ENCODE measurements around the gene MAJIN.

MAJIN gene

DNA sequence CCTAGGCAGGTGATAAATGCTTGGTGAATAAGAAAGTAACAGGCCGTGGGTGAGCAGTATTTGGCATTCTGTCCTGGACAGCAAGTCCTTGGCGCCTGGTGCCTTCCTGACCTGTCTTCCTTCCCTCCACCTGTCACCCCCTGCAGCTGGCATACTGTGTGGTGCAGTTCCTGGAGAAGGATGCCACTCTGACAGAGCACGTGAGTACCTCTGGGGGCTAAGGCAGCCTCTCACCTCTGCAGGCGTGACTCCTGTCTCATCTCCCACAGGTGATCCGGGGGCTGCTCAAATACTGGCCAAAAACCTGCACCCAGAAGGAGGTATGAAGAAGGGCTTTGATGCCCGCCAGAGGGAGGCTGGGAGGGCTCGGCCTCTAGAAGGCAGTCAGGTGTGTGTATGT is 40.6 kb downstream of the MAJIN start:
- DNase-seq: no peak

DNA sequence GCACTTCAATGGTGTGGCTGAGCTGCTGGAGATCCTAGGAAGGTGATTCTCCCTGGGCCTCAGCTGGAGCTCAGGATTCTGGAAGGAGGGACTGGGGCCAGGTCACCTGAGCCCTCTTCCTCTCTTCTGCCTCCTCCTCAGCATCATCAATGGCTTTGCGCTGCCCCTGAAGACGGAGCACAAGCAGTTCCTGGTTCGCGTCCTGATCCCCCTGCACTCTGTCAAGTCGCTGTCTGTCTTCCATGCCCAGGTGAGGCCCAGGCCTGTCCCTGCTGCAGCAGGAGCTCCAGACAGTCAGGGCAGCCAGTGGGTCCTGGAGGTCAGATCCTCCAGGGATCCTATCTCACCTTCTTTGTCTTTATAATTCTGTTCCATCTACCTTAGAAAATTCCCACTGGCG is 41.6 kb downstream of the MAJIN start:
- DNase-seq: no peak

DNA sequence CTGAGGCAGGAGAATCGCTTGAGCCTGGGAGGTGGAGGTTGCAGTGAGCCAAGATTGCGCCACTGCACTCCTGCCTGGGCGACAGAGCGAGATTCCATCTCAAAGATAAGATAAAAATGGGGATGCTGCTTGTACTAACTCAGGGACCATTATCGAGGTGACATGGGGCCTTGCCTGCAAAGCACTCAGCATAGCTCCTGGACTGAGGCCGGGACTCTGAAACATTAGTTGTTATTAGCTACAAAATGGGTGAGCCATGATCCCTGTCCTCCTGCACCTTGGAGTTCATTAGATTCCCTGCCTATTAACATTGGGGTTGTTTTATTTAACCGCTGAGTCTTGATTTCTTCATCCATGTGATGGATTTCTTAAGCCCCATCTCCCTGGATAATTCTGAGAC is 42.3 kb downstream of the MAJIN start:
- no peak for DNase-seq

GRCh38 chr11:64928957-64929356 is 43.0 kb downstream of the MAJIN start:
- DNase-seq: no peak

DNA sequence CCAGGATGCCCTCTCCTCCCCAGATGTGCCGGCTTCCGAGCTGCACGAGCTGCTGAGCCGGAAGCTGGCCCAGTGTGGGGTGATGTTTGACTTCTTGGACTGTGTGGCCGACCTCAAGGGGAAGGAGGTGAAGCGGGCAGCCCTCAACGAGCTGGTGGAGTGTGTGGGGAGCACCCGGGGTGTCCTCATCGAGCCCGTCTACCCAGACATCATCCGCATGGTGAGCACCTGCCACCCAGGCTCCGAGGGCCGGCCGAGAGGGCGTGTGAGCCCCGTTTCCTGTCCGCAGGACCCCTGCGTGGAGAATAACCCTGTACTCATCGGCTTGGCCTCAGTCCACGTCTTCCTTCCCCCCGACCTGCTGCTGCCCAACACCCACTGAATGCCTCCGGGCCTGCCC is 45.2 kb downstream of the MAJIN start:
- no peak for DNase-seq

GRCh38 chr11:64925536-64926436 is 46.1 kb downstream of the MAJIN start:
- no peak for DNase-seq

- no peak for DNase-seq
These were observed 47.0 kb downstream of the MAJIN start for GRCh38 chr11:64924910-64925284.

DNA sequence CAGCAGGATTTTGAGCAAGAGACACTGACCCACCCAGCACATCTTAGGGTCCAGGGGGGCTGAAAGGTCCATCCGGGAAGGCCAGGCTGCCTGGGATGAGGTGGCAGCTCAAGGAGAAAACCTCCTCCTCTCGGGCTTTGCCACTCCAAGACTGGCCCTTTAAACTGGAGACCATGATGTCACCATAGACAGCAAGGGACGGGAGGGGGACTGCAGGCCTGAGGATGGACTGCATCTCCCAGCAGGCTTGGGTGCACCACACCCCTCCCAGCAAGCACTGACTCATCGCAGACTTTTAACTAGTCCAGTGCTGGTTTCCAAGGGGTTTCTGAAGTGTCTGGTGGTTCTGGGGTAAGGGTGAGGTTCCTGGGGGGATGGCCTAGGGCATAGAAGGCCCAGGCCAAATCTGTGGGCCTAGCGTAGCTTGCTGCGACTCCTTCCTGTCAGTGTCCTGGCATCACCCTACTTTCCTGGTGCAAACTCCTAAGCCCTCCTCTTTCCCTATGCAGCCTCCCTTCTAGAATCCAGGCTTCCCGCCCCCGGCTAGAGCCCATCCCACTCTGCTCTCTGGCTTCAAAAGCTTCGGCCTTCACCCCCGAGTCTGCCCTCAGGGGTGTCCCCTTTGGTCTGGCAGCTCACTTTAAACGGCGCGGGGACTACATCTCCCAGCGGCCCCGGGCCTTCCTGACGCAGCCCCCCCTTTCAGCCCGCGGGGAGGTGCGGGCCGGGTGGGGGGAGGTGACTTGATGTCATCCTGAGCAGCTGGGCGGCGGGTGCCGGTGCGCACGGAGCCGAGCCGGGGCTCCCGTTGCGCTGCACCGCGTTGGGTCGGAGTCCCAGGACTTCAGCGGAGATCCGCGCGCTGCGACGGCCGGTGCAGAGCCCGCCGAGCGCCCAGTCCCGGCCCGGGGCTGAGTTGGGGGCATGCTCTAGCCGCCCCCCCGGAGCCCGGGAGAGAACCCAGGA is 47.7 kb downstream of the MAJIN start, which contains the start of gene PPP2R5B:
TSS of gene PPP2R5B (plus strand) at position 746 of the 966 bp plus-strand sequence. CDS start 1,046 bp downstream, outside the sequence.
- DNase-seq: peak; percentile 7

DNA sequence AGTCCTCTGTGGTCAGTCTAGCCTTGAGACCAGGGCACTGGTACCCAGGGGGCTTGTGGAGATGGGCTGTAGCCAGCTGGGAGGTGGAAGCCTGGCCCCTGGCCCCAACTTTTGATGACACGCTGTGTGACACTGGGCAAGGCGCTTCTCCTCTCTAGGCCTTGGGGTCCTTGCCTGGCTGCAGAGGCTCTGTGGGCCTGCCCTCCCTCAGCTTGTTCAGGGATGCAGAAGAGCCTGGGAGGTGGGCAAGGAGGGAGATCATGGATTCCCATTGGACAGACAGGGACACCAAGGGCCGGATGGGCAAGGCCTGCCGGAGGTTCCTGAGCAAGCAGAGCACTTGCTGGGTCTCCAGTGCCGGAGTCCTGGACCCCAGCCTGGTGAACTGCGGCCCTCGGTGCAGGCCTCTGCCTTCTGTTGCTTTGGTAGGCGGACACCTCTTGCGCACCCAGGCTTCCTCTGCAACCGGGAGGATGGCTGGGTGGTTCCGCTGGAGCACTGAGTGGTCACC is 48.7 kb downstream of the MAJIN start:
- DNase-seq: no peak

GRCh38 chr11:64921384-64921783 is 50.5 kb downstream of the MAJIN start:
- DNase-seq: no peak

GRCh38 chr11:64920124-64920523 is 51.8 kb downstream of the MAJIN start:
- DNase-seq: no peak

DNA sequence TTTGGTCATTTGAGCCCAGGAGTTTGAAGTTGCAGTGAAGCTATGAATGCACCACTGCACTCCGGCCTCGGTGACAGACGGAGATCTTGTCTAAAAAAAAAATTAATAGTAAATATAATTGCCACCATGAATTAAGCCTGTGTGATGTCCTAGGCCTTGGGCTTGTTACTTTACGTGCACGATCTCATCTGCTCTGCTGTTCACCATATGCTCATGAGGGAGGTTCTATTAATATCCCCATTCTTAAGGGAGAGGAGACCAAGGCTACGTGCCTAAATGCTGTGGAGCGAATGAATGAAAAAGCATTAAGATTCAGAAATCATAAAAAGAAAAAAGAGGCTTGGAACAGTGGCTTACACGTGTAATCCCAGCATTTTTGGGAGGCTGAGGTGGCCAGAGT is 52.3 kb downstream of the MAJIN start:
- DNase-seq: no peak

DNA sequence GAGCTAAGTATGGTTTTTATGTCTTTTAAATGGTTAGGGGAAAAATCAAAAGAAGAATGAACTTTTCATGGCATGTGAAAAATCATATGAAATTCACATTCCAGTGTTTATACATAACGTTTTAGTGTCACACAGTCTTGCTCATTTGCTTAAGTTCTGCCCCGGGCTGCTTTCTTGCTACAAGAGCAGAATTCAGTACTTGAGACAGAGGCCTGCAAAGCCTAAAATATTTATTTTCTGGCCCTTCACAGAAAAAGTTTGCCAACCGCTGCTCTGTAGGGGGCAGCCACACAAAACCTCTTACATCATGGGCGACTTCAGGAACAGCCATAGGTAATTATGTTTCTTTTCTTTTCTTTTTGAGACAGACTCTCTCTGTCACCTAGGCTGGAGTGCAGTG is 53.9 kb downstream of the MAJIN start:
- no peak for DNase-seq

GRCh38 chr11:64917663-64917995 is 54.3 kb downstream of the MAJIN start:
- no peak for DNase-seq

- DNase-seq: peak; percentile 99
These were observed 54.9 kb downstream of the MAJIN start, which contains the start of gene ATG2A for GRCh38 chr11:64916775-64917662. TSS of gene ATG2A (minus strand) at chr11:64917209. CDS start at chr11:64917135, 74 bp downstream.

GRCh38 chr11:64916040-64916774 is 55.7 kb downstream of the MAJIN start:
- DNase-seq: no peak

DNA sequence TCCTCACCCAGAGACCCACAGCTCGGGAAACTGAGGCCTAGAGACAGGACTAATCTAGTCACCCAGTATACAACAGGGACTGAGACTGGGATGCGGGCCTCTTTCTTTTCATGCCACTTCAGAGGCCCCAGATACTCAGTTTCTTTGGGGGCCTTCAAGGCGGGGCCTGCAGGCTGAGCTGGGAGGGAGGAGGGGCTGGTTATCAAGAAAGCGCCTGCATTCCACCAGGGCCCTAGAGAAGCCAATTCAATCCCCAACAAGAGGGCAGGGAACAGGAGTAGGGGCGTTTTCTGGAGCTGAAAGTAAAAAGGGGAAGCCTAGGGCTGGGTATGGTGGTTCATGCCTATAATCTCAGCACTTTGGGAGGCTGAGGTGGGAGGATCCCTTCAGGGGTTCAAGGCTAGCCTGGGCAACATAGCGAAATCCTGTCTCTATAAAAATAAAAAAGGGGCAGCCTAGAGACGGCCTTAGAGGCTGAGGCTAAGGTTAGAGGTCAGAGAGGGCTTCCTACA is 56.5 kb downstream of the MAJIN start:
- DNase-seq: no peak

DNA sequence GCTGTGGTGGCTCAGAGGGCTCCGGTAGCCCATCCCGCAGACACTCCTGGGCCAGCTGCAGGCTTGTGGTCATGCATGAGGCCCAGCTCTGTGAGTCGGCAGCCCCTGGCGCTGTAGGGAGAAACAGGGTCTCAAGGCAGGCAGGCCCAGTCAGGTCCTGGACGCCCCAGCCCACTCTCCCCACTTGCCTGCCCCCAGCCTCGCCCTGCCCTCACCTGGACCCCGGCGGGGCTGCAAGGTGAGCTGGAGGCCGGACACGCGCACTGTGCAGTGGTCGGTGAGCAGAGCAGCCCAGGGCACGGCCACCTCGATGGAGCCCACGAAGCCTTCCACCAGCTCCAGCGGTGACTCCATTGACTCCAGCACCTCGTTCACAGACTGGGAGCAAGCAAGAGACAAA is 57.8 kb downstream of the MAJIN start:
- DNase-seq: no peak

DNA sequence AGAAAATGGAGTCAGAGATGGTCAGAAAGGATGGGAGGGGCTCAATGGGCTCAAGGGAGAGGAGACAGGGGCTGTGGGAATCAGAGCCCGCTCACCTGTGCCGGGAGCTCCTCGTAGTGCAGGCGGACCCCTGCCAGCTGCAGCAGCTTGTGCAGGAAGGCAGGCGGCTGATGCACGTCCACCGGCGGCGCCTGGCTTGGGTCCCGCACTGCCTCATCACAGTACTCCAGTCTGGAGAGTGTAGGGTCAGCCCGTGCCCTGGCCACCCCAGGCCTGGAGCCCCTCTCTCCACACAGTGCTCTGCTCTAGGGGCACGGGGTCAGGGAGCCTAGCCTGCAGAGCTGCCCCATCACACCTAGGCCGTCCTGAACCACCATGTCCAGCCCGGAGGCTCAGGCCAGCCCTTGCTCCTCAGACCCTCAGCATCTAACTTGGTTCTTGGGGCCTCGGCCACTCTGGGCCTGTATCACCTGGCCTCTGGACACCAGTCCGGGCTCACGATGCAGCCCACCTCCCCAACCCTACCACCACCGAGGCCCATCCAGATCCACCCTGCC is 58.7 kb downstream of the MAJIN start:
- no peak for DNase-seq

GRCh38 chr11:64911689-64912088 is 60.2 kb downstream of the MAJIN start:
- no peak for DNase-seq

DNA sequence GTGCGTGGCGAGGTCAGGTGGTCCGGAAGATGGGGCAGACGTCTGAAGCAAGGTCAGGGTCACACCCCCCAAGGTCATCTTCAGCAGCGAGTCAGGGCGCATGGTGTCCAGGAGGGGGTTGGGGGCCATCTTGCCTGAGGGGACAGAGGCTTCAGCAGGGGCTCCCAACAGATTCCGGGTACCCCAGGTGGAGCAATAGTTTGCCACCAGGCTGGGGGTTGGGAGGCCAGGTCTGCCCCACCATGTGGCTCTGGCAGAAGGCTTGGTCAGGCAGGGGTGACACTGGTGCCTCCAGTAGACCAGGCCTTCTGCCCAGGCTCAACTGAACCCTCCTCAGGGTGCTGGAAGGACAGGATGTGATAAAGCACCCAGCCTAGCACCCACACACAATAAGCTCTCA is 60.8 kb downstream of the MAJIN start:
- DNase-seq: no peak

All from NCI-H2081 treated with DMSO at 0.1 percent for 48 hours (cell line).